Retinal pigment epithelial cell (primary cell): ENCODE data around the gene SLX4IP.

Source experiments
- DNase-seq: peaks from one replicate; pipeline ENCODE4 v3.0.0-alpha.2; 2010; ENCODE audit warnings: low read depth
- H3K4me3 ChIP-seq: 2 replicates; pipeline ENCODE4 v1.5.1; 2011; ENCODE audit warnings: mild to moderate bottlenecking, low read length, control low read depth, moderate library complexity
- TF ChIP-seq, protein P1 (sequence below): conservative IDR thresholded peaks from 2 replicates; pipeline ENCODE4 v1.5.1; 2011; ENCODE audit warnings: low read depth, low read length, control low read depth, inconsistent platforms

SLX4IP gene

DNA sequence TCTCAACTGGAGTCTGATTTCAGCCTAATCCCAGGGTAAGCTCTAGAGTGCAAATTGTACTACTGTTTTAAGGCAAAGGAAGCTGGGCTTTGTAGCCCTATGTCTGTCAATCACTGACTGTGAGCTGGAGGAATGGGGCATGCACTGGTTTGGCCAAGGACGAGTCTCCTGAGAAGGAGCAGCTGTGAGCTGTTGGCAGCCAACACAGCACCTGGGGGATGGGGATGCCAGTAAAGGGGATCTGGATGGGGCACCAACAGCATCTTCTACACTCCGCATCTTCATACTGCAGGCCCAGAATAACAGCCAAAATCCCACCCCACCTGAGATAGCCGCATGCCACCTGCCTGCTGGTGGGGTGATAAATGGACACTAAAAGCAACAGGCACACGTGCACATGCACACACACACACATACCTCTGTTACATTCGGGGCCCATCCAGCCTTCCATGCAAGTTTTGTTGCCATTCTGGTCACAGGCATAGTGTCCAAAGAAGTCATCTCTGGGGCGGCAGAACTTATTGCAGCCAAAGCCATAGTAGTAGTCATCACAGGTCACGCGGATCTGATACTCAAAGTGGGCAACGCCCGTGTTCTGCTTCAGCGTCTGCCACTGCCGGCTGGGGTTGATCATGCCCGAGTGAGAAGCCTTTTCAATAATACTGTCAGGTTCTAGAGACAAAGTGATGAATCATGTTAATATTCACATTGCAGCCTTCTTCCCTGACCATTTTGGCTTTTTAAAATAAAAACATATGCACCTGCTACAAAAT lies 223.1 kb downstream of the SLX4IP start:
- no peak for DNase-seq
- H3K4me3 ChIP-seq: no peak overlapping the region
- TF ChIP-seq, protein P1, sequence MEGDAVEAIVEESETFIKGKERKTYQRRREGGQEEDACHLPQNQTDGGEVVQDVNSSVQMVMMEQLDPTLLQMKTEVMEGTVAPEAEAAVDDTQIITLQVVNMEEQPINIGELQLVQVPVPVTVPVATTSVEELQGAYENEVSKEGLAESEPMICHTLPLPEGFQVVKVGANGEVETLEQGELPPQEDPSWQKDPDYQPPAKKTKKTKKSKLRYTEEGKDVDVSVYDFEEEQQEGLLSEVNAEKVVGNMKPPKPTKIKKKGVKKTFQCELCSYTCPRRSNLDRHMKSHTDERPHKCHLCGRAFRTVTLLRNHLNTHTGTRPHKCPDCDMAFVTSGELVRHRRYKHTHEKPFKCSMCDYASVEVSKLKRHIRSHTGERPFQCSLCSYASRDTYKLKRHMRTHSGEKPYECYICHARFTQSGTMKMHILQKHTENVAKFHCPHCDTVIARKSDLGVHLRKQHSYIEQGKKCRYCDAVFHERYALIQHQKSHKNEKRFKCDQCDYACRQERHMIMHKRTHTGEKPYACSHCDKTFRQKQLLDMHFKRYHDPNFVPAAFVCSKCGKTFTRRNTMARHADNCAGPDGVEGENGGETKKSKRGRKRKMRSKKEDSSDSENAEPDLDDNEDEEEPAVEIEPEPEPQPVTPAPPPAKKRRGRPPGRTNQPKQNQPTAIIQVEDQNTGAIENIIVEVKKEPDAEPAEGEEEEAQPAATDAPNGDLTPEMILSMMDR: no peak

DNA sequence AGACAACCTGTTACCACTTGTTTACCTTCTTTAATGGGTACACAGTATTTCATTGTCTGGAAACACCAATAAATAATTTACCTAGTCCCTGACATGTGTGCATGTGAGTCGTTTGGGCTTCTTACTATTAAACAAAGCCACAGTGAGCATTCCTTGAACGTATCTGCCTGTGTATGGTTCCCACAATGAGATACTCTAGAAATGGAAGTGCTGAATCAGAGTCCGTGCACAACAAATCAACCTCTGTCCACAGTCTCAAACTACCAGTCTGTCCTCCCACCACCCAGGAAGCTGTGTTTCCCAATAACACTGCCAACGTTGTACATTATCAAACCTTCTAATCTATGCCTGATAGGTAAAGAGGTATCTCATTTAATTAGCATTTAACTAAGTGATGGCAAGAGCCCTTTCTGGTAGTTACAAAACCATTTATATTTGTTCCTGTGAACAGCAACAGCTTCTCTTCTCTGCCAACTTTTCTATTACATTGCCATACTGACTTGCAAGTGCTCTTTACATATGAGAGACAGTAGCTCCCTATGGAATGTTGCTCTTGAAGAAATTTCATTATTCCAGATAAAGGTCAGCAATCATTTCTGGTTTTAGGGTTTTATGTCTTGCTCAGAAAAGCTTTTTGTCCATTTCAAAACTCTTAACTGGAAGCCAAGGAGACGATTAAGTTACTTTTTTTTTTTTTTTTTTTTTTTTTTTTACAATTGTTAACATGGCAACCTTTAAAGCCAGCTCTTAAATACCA lies 223.9 kb downstream of the SLX4IP start:
- no peak for DNase-seq
- no peak overlapping the region for H3K4me3 ChIP-seq
- TF ChIP-seq, protein P1: no peak

DNA sequence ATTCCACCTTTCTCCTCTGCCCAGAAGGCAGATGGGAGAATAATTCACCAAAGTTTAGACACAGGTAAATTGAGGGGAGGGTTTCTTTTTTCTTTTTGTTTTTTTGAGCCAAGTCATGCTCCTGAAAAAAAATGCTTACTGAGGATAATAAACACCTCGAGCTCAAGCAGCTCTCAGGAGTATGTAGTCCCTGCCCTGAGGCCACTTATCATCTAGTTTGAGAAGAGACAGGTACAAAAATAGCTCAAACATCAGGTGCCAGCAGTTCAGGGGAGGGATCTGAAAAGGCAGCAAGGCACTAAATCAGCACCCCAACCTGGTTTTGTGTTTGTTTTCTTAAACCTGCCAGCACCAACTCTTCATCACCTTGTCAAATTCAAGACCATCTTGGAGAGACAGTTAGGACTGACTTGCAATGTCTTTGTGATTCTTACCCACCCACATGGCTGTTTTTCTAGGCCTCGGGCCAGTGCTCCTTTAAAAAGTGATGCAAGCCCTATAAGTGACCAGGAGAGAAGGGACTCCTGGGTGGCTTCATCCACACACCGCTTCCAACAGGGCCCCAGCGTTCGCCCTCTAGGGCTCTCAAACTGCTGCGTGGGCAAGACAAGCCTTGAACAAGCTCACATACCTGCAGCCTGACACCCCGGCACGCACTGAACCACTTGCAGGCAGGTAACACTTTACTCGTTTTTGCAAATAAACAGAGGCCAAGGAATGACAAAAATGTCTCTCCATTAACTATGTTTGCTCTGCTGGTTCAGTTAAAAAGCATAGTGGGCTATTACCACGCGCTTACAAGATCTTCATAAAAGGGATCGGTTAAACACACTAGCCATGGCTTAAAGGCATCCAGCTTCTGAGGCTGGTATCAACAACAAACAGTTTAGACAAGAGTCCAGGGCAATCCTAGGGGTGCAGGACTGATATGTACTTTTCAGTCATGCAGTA lies 224.8 kb downstream of the SLX4IP start:
- TF ChIP-seq, protein P1: no peak
- no peak for DNase-seq
- no peak overlapping the region for H3K4me3 ChIP-seq

DNA sequence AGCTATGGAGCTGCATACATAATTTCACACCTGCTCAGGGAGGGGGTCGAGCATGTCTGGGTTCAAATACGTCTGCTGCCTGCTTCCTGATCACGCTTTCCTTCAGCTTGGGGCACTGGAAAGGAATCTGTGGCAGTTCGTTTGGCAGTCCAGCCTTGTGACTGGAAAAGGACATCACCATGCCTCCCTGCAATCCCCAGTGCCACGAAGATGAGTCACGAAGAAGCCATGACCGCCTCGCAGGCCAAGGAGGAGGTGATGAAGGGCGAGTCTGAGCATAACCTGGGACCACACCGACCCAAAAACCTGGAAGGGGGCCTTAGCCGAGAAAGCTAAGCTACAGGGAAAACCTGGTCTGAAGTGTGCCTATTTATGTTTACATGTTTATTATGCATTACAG lies 225.6 kb downstream of the SLX4IP start:
- no peak overlapping the region for H3K4me3 ChIP-seq
- DNase-seq: no peak

DNA sequence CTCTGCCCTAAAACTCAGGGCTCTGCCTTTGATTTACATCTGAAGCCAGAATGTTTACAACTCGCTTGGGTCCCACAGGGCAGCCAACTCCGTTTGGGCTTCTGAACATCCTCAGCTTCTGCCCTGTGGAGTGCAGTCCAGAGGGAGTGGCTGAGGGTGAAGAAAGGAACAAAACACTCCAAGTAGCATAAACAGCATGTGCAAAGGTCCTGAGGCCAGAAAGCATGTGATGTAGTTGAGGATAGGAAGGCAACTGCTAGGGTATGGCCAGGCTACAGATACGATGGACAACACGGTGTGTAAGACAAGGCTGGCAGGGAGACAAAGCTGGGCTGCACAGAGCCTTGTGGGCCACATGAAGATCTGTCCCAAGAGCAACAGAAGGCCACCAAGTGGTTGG lies 226.2 kb downstream of the SLX4IP start:
- H3K4me3 ChIP-seq: no peak overlapping the region
- TF ChIP-seq, protein P1: no peak
- DNase-seq: no peak

More for the DNA sequence above, 225.6 kb downstream of the SLX4IP start:
- TF ChIP-seq, protein P1: no peak

DNA sequence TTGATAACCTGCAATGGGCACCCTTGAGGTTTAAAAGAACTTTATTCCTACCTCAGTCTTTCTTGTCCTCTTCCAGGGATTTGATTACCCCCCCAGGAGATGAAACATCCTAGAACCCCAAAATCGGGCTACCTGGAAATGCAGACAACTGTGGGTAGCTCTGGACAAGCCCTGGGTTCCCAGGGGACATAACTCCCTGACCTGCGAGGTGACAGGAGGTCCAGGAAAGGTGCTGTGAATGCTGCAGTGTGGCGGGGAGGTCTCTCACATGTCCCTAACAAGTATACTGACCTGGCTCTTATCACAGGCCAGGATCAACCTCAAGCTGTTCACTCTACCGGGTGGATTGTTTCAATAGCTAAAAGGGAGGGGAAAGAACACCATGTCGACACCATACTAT lies 227.0 kb downstream of the SLX4IP start:
- H3K4me3 ChIP-seq: no peak overlapping the region
- no peak for DNase-seq
- TF ChIP-seq, protein P1: no peak
